Activated T-helper 9 cell treated with anti-CD3 and anti-CD28 coated beads, Interleukin-2, amount 50 U/mL, for 16 hours (primary cell): ENCODE data around the gene RAX2.
A peak's percentile ranks its signal among the peaks of the same experiment; 100 is the strongest.

Experiments used
- DNase-seq: peaks from one replicate; pipeline ENCODE4 v3.0.0-alpha.2; 2020; ENCODE audit warnings: low read depth

RAX2 gene

DNA sequence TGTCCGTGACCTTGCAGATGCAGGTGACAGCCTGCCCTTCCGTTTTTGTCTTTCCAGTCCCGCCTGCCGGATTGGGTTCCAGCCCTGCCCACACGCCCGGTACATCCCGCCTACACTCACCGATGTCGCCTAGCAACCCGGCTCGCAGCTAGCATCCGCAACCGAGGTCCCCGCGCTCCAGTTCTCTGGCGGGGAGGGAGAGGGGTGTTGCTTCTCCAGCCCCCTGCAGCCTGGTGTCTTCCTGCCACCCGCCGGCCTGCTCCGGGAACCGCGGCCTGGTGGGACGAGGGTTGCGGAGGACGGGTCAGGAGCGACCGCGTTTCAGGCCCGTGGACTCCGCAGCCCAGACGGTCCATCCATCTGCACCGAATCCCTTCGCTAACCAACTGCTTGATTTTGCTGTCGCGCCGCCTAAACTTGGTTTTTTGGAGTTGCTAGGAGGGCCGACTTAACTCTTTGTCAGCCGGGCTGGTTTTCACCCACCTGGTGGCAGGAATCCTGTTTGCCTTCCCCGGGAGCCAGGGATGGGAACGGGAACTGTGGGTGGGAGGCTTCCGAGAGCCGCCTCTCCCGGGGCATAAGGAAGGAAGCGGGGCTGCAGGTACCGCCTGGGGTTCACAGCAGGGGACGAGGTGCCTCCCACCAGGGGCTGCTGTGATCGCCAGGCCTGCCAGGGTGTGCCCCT, 29.5 kb upstream of the RAX2 start:
- peak; percentile 41 for DNase-seq

DNA sequence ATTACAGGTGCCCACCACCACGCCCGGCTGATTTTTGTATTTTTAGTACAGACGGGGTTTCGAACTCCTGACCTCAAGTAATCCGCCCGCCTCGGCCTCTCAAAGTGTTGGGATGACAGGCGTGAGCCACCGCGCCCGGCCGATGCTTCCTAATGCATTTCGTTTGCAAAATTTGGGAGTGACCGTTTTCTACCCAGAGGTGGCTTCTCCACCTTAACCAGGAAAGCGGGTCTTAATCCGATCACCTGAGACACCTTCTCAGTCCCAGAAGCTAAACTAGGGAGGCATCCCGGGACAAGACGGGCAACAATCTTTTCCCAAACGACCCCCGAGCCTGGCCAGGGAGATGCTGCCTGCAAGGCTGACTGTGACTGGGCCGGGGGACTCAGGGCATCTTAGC, 29.0 kb upstream of the RAX2 start:
- no peak for DNase-seq

DNA sequence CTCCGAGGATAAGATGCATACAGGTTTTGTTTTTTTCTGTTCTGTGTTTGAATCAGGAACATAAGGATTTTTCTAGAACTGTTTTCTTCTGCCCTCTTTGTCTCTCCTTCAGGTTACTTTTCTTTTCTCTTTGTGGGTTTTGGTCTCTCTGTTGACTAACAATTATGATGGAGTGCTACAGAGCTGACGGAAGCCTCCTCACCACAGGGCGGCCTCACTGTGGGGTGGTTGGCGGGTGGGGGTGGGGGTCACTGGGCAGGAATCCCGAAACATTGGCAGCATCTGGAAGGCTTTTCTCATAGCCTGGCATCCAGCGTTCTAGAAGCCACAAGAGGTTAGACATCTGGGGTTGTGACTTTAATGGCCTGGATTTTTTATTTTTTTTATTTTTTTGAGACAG, 26.1 kb upstream of the RAX2 start:
- DNase-seq, result no peak

DNA sequence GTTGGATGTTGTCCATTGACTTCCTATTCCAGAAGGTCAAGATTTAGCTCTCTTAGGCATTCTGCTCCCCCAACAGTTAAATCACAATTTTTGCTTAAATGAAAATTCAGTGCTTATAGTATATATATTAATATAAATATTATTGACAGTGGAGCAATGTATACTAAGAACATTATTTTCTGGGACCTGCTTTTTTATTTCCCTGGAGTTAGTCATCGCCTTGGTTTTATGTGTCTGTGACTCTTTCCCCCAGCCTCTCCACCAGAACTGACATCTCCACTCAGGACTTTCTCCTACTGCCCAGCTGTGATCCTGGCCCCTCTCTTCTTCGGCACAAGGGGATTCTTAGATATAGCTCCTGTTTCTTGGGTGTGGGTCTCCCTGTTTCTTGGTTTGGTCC, 24.3 kb upstream of the RAX2 start:
- DNase-seq, result no peak

DNA sequence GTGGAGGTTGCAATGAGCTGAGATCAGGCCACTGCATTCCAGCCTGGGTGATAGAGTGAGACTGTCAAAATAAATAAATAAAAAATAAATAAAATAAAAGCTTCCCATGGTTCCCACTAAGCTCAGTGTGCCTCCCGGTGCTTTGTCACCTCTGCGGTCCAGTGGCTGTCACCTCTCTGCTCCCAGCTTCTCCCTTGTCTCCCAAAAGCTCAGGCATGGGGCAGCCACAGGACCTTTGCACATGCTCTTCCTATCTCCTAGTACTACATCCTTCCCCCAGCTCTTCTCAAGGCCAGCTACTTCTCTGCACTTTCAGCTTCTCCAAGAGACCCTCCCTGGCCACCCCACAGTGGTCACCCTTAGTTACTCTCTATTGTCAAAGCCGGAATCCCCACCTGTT, 21.8 kb upstream of the RAX2 start:
- no peak for DNase-seq

DNA sequence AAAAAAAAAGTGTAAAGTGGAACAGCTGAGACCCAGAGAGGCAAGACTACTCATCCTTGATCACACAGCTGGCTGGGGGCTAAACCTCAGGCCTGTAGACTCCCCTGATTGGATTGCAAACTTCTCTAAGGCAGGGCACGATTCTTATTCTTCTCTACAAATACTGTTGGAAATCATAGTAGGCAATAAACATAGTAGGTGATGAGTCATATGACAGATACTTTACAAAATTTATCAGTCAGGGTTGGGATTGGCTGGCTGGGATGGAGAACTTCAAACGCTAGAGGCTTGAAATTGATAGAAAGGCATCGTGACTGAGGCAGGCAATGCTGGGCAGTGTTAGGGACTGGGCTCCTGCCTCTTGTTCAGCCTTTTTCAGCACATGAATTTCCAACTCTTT, 20.1 kb upstream of the RAX2 start:
- no peak for DNase-seq

DNA sequence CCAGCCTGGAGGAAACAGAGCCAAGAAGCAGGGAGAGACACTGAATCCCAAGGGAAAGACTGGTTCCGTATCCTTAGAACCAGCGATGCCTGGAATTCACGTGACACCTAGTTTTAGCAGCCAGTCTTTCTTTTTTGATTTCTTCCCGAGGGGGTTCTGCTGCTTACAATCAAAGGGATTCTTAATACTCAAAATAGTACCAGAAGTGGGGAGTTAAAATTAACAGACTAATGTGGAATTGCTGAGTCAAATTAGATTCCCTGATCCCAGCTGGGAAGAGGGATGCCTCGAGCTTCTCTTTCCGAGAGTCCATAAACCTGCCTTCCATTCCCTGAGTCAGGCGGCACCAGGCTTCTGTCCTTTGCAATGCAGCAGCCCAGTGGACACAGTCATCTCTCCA, 18.9 kb upstream of the RAX2 start:
- DNase-seq, result no peak

DNA sequence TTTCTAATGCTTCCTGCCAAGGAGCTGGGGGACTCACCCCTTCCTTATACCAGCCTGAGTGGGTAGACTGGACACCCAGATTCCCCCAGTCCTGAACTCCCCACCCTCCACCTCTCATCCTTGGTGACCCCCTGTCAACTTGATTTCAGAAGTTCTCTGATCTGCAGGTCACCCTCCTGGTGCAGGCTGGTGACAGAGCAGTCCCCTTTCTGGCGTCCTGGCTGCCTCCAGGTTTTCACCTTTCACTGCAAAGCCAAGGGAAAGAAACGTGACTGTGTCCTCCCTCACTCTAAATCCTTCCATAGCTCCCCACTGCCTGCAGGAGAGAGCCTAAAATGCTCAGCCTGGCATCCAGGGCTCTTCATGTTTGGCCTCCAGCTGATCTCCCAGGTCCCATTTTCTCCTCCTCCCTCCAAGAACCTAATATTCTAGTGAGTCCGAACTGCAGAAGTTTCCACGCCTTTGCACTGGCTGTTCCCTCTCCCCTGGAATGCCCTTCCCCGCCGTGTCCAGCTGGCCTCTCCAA, 18.2 kb upstream of the RAX2 start:
- DNase-seq, result no peak

DNA sequence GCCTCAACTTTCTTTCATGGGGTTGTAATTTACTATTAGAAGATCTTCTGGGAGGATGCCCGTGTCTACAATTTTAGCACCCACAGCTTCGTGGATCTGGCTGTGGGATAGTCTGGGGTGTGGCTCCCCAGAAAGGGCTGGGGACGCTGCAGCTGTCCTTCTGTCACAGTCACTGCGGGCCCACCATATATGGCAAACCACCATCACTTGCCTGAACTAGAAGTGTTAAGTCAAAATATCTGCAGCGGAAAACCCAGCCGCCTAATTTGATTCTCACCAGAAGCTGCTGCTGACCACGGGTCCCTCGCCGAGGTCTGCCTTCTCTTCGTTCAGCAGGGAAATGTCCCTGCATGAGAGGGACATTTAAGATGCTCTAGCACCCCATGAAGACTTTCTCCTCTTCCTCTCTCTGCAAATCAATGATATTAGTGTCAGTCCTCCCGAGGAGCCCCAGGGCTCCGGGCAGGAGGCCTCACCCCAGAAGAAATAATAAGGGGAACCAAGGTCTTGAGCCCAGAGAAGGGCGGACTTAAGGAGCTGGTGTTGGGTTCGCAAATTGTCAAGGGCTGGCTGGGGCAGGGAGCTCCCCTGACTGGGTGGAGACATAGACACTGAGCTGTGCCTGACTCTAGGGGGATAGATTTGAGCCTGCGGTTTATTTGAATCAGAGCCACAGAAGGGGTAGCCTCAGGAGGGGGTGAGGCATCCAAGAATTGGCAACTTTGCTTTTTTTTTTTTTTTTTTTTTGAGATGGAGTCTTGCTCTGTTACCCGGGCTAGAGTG, 17.2 kb upstream of the RAX2 start:
- DNase-seq, result no peak

DNA sequence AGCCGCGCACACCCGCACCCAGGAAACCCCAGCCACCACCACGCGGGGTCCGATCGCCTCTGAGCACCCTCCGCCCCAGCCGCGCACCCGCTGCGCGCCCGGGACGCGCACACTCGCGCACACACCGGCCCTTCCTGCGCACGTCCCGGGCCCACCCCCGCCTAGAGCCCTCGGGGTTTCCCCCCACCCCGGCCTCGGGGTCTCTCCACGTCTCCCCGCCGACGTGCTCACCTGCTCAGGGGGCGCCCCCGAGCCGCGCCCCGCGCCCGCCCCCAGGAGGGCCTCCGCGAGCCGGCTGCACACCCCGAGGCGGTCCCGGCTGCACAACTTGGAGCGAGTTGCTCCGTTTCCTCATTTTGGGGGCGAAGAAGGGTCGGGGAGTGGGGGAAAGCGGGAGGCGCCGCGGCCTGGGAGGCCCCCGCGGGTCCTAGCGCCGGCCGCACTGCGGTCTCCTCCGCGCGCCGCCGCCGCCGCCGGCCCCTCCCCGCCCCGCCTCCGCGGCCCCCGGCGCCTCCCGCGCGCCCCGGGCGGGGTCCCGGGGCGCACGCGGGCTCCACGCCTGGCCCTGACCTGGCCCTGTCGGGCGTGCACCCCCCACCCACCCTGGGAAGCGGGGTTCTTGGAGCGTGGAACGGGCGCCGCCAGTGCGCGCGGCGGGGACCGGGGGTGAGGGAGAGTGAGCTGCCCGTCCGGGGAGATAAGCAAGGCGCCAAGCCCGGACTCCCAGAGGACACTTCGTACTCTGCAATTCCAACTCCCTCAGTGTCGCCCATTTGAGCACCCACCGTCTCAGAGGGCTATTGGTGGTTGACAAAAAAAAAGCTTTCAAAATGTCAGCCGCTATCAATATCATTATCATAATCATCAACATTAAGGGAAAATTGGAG, 14.2 kb upstream of the RAX2 start, which contains the start of gene MATK:
Gene MATK (minus strand): TSS at position 444 of the 887 bp plus-strand sequence. CDS start 1,246 bp downstream, outside the sequence.
- no peak for DNase-seq

DNA sequence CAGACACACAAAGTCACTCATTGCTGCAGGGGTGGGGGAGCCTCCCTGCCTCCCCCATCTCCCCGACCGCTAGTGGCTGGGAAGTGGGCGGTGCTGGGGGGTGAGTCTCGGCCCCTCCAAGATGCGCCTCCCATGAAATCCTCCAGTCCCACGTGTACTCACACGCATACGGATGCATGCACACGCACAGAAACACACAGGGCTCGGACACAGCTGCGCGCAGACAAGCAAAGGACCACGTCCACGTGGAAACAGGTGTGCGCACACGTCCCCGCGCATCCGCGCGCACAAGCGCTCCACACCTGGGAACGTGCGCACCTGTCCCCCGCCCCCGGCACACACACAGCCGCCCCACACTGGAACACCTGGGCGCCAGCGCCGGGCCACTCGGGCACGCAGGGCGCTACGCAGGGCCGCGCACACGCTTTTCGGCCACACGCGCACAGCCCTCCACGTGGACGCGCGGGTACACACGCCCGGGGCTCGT, 13.5 kb upstream of the RAX2 start:
- DNase-seq, result no peak

DNA sequence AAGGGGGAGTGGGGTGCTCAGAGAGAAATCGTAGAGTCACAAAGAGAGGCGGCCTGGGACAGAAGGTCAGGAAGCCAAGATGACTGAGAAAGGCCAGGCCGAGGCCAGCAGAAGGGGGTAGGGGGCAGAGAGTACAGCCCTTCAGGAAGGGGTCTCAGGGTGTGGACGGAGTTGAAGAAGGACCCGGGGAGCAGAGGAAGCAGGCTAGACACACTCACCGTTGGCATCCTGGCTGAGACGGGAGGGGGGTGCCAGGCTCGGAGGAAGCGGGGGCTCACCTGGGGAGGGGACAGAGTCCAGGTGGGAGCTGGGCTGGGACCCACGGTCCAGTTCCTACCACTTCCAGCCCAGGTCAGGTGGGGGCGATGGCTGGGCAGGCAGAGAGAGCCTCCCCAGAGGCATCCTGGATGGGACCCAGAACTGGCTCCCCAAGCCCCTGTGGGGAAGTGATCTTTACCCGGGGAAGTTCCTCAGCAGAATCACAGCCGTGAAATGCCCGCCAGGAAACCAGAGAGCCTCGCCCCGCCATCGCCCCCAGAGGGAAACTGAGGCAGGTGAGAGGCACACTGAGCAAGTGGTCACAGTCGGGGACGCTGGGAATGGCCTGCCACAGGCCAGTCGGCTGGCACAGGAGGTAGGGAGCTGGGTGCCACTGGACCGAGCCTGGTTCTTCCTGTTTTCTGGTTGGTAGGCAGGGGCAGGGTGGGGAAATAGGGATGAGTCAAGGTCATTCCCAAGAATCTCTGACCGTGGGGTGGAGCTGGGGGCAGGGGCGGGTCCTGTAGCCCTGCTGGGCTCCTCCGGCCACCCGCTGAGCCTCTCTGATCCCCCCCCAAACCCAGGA, 12.8 kb upstream of the RAX2 start:
- no peak for DNase-seq

DNA sequence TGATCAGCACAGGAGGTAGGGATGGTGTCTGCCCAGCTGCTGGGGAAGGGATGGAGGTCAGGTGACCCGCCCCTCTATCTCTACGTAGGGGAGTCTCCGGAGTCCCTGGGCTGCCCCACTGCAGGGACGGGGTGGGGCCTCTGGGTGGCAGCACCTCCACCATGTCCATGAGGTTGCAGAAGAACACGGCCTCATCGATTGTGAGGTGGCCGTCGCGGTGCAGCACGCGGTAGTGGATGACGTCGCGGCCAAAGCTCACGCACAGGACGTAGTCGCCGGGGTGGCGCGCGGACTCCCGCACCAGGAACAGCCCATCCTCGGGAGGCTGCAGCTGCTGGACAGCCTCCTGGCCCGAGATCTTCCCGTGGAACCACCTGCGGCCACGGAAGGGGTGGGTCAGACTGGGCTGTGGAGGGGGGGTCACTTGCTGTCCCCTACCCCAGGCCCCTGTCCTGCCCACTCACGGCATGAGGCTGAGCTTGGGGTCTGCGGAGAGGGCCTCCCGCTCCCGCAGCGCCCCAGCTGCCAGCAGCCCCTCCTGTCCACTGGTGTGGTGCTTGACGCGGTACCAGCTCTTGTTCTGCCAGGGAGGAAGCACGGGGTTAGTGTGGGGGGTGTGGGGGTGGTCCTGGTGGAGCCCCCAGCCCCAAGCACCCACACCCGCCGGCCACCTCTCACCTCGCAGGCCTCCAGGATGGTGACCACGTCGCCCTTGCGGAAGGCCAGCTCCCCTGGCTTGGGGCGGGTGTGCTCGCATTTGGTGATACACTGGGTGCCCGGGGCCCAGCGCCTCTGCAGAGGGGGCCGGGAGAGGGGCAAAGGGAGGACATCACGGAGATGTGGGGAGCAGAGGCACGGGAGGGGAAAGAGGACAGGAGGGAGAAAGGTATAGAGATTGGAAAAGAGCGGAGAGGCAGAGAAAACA, 11.9 kb upstream of the RAX2 start:
- peak; percentile 20 for DNase-seq

DNA sequence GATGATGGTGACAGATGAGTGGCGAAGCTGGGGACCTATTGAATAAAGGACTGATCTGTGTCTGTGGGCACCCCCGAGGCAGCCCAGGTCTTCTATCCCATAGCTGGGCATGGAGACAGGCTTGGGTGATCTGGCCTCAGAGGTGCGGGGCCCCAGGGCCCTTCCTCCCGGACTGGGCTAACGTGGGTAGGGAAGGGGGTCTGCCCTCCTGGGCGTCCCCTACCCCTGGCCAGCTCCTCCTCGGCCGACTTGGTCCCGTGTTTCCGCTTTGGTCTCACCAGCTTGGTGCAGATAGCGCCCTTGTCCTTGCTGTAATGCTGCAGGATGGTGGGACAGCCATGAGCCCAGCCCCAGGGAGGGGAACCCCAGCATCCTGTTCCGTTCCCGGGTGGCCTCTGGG, 10.9 kb upstream of the RAX2 start:
- DNase-seq, result no peak

DNA sequence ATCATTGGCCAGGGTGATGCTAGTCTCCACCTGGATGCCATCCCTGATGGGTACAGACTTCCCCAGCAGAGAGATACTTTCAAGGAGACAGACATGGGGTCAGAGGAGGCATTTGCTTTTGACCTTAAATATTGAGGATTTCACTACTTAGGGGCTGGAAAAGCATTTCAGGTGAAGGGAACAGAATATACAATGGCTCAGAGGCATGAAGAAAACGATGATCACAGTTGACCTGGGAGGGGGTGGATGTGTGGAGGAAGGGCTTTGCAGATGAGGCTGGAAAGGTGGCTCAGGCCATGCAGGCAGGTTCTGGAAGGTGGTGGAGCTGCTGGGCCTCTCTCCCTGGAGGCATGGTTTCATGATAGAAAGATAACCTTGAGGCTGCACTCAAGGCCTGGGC, 10.3 kb upstream of the RAX2 start:
- DNase-seq, result no peak

DNA sequence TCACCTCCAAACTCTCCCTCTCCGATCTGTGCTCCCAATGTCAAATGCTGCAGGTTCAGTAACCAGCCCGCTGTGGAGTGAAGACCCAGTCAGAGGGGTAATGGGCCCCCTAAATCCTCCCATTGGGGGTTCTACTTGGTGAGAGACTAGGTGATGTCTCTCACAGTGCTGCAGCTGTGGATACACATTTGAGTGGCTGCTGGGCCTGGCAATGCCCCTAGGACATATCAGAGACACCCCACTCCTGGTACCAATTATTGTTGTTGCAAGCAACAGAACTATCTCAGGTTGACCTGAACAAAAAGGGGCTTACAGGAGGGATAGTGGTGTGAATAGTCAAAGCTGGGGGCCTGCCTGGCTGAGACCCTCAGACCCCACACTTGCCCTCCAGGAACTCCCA, 9.6 kb upstream of the RAX2 start:
- DNase-seq, result no peak

DNA sequence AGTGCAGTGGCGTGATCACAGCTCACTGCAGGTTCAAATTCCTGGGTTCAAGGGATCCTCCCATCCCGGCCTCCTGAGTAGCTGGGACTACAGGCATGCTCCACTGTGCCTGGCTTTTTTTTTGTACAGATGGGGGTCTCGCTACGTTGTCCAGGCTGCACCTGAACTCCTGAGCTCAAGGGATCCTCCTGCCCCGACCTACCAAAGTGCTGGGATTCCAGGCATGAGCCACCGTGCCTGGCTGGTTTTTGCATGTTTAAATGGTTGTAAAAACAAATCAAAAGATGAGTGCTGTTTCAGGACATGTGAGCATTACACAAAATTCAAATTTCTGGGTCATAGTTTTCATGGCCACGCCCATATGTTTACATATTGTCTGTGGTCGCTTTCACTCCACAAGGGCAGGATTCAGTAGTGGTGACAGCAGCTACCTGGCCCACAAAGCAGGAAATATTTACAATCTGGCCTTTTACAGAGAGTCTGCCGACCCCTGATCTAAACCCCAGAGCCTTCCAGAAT, 8.8 kb upstream of the RAX2 start:
- no peak for DNase-seq

DNA sequence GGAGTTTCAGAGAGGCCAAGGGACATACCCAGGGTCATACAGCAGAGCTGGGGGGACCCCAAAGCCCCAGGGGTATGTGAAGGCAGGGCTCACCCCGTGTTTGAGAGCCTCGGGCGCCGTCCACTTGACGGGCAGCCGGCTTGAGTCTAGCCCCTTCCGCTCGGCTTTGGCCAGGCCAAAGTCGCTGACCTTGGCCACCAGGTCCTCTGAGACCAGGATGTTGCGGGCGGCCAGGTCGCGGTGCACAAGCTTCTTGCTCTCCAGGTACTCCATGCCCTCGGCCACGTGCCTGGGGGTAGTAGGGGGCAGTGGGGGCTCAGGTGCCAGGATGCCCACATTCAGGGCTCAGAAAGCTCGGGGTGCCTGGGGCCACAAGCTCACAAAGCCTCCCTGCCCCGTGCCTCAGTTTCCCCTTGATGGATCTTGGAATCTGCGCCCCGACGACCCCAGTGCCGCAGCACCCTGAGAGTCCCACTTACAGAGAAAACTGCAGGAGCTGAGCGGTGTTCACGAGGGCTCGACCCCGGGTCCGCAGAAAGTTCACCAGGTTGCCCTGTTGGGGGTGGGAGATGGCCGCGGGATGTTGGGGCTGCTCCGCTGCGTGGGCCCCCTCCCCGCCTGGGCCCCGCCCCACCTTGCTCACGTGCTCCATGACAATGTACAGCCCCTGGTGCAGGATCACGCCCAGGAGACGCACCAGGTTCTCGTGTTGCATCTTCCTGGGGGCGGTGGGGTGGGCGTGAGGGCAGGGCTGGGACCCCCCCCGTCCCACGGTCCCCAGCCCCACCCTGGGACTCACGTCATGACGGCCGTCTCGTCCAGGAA, 7.1 kb upstream of the RAX2 start:
- DNase-seq, result no peak
